Upper lobe of left lung (tissue), 4 donors: ENCODE results near the gene SERTAD3.

Source experiments
- CTCF ChIP-seq, 6 experiments: fragments of 450-650 bp in 4 of 6; fragments of 200-600 bp in 2 of 6; sonication (generic) in 2 of 6; IDR thresholded peaks; one replicate each; pipeline ENCODE4 v1.5.1; 2016 to 2019; ENCODE audit warnings: antibody characterized with exemption in 6 of 6
- EP300 ChIP-seq, 4 donors: sonication (generic); formaldehyde crosslinking; IDR thresholded peaks; one replicate each; pipeline ENCODE4 v1.5.1; 2017; ENCODE audit warnings: antibody characterized with exemption in 4 of 4, control low read depth in 2 of 4
- POLR2A ChIP-seq, 4 donors: fragments of 450-650 bp; IDR thresholded peaks; one replicate each; pipeline ENCODE4 v1.5.1; 2016 to 2017; ENCODE audit warnings: antibody characterized with exemption in 4 of 4, mild to moderate bottlenecking in 2 of 4
- POLR2AphosphoS5 ChIP-seq, 2 donors: sonication (generic); formaldehyde crosslinking; IDR thresholded peaks; one replicate each; pipeline ENCODE4 v1.5.1; 2017; ENCODE audit warnings: antibody characterized with exemption in 2 of 2

DNA sequence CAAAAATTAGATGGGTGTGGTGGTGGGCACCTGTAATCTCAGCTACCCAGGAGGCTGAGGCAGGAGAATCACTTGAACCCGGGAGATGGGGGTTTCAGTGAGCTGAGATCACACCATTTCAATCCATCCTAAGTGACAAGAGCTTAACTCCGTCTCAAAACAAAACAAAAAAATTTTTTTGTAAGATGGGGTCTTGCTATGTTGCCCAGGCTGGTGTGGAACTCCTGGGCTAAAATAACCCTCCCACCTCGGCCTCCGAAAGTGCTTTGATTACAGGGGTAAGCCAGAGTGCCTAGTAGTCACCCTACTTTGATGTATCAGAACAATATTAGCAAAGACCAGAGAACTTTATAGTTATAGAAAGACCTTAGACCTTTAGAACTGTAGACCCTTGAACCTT lies 30.6 kb upstream of the SERTAD3 start:
- no peak for TF ChIP-seq POLR2AphosphoS5 (IDR thresholded peaks at IDR 0.05)
- TF ChIP-seq CTCF (IDR thresholded peaks at IDR 0.05) = no peak
- no peak for TF ChIP-seq POLR2A (IDR thresholded peaks at IDR 0.05)
- TF ChIP-seq EP300 (IDR thresholded peaks at IDR 0.05) = no peak
